ENCODE data around the gene TES. TPM values are rescaled to one million over a fixed set of nuclear protein-coding genes. Genes with fewer than 3 reads are reported as not detected.
"Not testable (repeated sequence)": the region's sequence is repeated elsewhere in the genome, so short reads cannot be mapped to it uniquely, and the experiment has no call there.

TES gene, protein sequence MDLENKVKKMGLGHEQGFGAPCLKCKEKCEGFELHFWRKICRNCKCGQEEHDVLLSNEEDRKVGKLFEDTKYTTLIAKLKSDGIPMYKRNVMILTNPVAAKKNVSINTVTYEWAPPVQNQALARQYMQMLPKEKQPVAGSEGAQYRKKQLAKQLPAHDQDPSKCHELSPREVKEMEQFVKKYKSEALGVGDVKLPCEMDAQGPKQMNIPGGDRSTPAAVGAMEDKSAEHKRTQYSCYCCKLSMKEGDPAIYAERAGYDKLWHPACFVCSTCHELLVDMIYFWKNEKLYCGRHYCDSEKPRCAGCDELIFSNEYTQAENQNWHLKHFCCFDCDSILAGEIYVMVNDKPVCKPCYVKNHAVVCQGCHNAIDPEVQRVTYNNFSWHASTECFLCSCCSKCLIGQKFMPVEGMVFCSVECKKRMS
- polyA plus RNA-seq (2013, experiment 1 of 2; ENCODE audit: insufficient read length): 139 TPM
- polyA plus RNA-seq (2013, experiment 2 of 2; ENCODE audit: insufficient read length): 133 TPM

DNA sequence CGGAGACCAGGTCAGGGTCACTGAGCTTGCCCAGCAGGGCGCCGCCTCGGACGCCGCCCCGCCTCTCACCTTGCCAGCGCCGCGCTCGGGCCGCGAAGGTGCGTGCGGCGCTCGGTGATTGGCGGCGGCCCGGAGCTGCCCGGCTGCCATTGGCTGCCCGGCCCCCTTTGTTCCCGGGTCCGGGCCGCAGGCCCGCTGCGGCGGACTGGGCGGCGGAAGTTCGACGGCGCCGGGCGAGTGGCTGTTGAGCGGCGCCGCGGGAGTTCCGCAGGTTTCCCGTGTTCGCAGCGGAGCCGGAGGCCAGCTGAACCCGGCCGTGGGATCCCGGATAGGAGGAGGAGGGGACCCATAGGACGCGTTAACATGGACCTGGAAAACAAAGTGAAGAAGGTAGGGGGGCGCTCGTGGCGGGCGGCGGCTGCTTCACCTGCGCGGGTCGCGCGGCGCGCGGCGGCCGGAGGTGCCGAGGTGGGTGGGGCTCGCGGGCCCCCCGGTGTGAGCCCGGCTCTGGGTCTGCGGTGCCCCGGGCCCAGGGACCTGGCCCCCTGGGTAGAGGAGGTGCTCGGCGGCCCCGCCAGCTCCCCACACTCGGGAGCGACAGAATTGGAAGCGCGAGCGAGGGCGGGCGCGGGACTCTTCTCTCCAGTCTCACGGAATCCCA is at the start of gene TES:
Gene TES, plus strand, starts transcription at position 195 of the 661 bp plus-strand sequence. Its CDS starts 169 bp downstream, at position 364.
- DNase-seq: peak; percentile 76

DNA sequence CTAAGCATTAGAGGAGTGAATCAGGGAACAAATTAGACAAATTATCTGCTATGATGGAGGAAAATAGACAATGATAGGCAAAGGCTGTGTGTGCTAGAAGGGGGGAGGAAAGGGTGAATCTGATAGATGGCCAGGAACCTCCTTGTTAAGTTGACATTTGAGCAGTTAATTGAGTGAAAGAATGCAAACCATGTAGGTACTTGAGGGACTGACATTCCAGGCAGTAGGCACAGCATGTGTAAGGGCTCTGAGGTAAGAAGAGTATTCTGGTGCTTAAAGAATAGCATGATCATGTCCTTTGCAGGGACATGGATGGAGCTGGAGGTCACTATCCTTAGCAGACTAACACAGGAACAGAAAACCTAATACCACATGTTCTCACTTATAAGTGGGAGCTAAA is 48.6 kb upstream of the TES start:
- DNase-seq: no peak

DNA sequence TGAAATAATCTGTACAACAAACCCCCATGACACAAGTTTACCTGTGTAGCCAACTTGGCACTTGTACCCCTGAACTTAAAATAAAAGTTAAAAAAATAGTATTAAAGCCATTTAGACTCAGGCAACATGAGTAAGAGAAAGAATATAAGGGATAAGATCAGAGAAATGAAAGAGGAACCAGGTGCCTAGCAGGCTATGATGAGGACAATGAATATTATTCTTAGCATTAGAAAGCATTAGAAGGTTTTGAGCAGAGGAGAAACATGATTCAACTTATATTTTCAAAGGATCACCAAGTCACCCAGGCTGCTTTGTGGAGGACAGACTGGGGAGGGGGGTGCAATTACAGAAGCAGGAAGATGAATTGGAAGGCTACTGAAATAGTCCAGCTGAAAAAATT is 48.1 kb upstream of the TES start:
- no peak for DNase-seq

DNA sequence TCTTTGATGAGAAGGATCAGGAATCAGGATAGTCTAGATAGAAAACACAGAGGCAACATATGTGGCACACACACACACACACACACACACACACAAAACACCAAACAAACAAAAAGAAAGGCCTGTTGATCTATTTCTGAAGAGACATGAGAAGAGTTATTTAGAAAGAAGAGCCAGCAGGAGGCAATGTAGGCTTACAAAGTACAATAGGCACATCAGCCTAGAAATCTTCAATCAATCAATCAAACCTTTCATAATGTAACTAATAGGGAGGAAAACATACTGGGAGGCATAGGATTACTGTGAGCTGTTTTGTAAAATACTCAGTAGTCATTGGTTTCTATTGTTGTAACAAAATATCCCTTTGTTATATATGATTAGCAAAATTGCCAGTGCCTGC is 47.3 kb upstream of the TES start:
- DNase-seq: no peak

DNA sequence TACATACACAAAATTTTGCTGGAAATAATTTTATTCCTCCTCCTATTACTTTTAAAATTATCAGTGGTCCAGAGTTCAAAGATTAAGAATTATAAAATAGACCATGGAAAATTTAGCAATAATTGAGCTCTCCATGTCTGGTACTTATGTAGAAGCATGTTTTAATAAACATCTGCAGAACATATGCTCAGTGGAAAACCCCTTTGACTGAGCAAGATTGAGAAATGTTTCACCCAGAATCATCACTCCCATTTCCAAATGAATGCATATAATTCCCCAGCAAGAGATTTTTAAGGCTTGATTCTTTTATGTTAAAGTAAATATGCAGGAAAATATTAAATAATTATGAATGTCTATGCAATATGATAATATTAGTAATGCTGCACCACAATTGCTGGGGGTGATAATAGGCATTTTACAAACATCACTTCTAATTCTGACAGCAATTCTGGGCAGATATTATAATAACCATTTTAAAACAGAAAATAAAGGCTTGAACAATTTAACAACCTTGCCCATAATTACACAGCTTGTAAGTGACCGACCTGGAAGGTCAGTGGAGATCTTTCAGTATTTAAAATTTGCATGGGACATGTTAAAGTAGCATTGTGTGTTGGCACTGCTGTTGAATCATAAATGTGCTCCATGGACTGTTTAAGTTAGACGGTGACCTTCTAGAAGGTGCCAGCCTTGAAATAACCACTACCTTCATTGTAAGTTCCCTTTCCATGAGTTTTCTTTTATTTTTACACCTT is 45.6 kb upstream of the TES start:
- no peak for DNase-seq

DNA sequence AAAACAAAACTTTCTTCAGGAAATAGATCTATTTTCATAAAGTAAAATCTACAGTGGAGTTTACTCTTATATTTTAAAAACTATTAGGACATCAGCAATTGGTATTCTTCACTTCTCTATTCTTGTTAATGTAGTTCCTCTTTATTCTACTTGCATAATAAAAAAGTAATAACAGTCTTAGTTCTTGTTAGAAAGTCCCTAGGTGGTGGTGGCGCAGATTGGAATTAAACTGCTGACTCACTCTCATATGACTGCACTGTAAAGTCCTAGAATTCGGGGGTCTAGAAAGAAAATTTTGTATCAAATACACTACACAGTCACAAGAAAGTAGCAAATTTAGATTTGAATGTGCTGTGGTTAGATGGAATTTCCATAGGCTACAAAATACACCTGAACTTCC is 44.6 kb upstream of the TES start:
- DNase-seq: no peak

DNA sequence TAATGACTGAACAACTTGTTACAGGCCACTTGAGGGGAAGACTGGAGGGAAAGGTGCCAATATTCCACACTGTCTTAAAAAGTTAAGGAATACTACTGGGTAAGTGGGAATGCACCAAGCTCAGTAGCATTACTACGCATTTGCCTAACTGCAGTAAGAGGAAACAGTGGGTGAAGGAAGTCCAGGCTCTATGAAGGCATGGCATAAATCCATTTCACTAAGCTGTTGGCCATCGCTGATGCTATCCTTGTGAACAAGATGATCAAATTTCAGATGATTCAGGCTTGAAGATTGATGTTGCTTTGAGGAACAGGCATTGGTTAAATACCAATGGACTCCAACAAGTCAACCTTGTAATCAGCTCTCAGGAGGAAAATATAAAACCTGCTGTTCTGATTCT is 44.2 kb upstream of the TES start:
- DNase-seq: no peak

DNA sequence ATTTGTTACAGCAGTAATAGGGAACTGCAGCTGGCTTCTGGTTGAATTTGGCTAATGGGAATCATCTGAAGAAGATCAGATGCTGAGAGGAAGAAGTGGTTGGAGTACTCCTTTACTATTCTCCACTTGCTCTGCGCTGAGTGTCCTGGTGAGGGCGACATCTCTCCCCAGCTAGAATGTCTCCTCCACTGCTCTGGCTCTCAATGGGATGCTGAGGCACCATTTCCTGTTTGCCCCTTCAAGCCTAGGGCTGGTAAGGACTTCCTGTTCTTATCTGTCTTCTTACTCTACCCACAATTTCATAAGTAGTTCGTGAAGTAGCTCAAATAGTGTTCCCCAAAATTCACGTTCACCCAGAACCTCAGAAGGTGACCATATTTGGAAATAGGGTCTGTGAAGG is 43.2 kb upstream of the TES start:
- no peak for DNase-seq

DNA sequence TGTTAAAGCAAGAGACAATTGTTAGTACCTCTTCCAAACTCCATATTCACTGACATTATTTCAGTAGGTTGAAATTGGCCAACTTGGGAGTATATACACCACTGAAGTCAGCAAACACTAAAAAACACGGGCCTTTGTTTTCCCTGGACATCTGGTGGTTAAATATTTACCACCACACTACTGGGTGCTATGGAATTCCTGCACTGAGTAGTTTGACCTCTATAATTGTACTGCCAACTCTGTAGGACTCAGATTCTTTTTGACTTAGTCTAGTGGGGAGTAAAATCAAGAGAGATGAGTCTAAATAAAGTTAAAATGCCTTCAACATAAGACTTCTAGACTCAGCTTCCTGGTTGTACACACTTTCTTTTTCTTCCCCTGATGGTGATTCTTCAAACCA is 41.3 kb upstream of the TES start:
- peak; percentile 72 for DNase-seq

DNA sequence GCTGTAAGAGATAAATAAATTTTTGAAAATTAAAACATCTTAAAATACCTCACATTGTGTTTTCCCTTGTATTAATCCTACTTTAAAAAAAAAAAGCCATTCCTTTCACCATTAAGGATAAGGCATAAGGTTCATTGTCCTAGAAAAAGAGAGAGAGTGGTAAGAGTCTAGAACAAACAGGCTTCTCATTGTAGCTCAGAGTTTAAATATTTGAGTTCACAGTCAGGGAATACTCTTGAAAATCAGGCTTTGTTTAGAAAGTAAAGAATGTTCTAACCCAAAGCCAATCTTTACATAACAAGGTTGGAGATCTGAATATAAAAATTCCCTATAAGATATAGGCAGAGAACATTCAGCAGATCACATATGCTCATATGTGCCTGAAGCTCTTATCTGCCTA is 40.2 kb upstream of the TES start:
- no peak for DNase-seq

DNA sequence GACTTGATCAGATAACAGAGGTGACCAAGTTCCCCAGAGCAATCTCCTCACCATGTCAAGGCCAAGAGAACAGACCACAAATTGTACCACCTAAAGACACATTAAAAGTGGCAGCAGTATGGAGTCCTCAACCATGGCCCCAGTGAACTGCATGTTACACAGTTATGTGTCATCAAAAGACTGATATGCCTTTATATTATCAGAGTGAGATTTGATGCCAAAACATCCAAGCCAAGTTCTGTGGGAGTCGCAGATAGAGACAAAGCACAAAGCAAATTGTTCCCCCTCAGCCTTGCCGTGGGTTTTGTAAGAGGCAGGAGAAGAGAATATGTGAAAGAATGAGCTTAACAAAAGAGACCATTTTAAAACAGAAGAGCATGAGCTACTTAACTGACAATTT is 39.2 kb upstream of the TES start:
- DNase-seq: no peak

DNA sequence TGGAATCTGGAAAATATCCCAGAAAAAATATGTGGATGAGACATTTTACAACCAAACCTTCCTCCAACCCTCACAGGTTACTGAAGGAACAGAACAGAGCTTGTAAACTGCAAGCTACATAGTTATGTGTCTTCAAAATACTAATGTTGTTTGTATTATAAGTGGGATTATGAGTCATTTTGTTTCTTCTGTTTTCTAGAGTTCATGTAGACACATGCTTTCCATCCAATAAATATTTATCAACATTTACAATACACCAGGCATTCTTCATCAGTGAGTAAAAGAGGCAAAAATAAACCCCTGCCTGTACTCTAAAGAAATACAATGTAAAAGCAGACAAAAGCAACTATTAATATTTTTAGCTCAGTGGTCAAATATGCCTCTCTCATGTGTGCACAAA is 38.0 kb upstream of the TES start:
- no peak for DNase-seq

DNA sequence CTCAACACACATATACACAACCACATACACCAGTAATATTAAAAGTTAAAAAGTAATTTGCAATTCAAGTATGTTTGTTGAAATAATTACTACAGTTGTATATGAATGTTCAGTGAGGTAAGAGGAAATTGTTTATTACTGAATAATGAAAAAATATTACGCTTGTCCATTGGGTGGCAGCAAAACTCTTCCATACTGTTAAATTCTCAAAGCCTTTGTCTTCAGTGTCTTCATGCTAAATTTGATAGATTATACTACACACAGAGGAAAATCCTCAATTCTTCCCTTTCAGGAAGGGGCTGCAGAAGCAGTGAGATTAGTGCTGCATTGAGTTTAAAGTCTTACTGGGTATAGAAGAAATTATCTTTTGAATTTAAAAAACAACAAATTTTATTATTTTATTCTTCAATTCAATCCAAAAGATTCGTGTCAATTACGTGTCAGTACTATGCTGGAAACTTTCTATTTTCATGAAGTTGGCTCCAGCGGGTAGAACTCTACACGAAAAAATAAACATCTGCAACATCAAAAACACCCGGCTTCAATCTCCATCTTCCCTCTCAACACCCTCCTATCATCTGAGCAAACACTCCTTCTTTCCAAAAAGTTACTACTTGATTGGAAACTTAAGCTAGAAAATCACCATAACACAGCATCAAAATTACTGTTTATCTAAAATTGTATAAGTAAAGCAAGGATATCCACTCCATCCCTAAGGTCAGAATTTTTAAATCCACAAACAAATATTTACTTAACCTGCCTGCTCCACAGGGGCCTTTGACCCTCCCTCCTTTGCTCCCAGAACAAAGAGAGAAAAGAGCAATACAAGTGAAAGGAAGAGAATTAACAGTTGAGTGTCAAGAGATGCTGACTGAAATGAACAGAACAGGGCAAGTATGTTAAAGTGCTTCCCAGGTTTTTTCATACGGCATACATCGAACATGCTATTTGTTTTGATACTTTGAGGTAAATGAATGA is 37.0 kb upstream of the TES start:
- DNase-seq: peak; percentile 67

DNA sequence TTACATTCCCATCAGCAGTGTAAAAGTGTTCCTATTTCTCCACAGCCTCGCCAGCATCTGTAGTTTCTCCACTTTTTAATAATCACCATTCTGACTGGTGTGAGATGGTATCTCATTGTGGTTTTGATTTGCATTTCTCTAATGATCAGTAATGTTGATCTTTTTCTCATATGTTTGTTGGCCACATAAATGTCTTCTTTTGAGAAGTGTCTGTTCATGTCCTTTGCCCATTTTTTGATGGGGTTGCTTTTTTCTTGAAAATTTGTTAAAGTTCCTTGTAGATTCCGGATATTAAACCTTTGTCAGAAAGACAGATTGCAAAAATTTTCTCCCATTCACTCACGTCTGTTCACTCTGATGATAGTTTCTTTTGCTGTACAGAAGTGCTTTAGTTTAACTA is 35.2 kb upstream of the TES start:
- DNase-seq: not testable (repeated sequence)

DNA sequence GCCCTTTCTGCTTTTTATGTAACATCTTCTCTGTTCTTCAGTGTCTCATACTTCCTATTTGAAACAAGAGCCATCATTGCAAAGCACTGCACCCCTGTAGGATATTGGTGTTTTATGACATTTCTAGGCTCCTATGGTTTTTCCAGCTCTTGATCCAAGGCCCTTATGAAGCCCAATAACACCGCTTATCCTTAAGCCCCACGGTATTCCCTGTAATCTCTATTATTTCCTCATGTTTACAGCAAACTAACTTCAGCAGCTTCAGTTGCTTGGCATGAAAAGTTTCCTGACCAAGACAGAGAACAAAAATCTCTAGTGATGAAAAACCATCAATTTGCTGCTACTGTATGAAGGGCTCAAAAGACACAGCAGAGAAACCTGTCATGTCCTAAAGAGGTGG is 34.1 kb upstream of the TES start:
- DNase-seq: no peak

DNA sequence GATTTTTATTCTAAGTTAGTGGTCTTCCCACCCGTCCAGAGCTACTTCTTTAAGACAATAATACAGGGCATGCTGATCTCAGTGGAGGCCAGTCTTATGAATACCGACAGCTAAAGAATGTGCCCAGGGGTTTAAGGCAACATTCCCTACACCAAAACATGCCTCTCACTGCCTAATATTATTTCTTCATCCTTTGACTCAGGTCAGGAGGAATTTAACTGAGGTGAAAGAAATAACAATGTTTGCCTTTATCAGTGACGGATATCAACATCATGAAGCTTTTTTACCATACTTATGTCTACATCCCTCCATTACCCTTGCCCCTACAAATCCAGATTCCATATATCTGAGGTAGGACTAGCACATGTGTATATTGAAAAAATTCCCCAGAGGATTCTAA is 33.3 kb upstream of the TES start:
- peak; percentile 92 for DNase-seq

DNA sequence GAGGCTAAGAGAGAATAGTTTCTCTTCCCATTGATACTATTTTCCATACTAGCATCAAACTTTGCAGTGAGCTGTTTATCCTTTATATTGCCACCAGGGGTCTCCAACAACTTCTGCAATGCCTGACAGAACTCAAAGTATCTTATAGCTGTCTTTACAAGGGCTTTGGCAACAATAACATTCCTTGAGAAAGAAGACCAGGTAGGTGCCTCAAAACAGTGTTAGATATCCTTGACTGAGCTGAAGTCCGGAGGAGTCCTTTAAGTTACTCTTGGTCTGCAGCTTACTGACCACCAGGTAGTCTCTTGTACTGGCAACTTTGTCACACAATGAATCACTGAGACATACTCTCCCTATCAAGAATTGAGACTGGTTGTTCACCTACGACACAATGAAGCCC is 30.0 kb upstream of the TES start:
- DNase-seq: peak; percentile 73

DNA sequence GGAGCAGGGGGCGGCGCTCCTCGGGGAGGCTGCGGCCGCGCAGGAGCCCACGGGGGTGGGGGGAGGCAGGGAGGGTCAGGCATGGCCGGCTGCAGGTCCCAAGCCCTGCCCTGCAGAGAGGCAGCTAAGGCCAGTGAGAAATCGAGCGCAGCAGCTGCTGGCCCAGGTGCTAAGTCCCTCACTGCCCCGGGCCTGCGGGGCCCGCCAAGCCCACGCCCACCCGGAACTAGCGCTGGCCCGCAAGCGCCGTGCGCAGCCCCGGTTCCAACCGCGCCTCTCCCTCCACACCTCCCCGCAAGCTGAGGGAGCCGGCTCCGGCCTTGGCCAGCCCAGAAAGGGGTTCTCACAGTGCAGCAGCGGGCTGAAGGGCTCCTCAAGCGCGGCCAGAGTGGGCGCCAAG is 28.3 kb upstream of the TES start:
- no peak for DNase-seq

DNA sequence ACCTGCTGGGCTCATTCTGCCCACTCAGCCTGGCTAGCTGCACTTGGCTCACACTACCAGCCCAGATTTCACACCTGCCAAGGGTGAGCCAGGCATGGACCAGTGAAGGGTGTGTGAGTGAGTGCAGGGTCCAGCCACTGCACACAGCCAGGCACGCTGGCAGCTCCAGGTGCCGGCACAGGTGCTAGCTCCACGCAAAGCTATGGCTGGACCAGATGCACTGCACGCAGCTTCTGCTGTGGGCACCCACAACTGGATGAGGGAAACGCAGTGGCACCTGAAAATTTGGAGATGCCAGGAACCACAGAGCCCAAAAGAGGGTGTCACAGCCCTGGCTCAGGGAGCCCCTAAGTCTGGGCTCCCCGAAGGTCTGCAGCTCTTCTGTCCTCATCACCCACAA is 24.9 kb upstream of the TES start:
- no peak for DNase-seq

DNA sequence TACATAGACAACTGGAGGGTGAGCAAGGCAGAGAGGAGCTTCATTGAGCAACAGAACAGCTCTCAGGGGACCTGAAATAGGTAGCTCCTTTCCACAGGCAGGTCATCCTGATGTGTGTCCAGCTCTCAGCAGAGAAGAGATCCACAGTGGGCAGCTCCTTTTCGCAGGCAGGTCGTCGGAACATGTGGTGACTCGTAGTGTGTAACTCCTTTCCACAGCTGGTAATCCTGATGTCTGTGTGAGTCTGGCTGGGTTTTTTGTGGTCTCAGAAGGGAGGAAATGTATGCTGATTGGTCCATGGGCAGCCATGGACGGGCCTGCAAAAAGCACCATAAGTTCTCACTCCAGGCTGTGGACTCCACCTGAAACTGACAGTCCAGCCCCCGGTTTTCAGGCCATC is 24.4 kb upstream of the TES start:
- no peak for DNase-seq

DNA sequence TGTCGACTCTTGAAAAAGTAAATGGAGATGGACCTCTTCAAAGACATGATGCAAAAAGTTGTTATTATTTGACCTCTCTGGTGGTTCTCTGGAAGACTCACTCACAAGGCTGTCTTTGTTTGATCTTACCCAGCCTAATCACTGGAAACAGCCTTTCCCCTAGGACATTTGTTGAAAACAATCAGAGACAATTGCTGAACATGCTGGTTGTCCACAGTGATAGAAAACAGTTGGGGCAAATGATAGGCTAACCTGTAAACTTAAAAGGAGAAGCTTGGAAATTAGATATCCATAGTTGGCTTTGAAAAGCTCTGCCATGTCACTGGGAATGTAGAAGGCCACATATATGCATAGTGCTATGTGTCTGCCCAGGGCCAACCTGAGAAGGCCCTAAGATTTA is 22.9 kb upstream of the TES start:
- DNase-seq: no peak
